ENCODE data around the gene CD300LG. TPM values are rescaled to one million over a fixed set of nuclear protein-coding genes. Genes with fewer than 3 reads are reported as not detected.

The CD300LG gene
- total RNA-seq, 1 experiment from 2014 or later: not detected

DNA sequence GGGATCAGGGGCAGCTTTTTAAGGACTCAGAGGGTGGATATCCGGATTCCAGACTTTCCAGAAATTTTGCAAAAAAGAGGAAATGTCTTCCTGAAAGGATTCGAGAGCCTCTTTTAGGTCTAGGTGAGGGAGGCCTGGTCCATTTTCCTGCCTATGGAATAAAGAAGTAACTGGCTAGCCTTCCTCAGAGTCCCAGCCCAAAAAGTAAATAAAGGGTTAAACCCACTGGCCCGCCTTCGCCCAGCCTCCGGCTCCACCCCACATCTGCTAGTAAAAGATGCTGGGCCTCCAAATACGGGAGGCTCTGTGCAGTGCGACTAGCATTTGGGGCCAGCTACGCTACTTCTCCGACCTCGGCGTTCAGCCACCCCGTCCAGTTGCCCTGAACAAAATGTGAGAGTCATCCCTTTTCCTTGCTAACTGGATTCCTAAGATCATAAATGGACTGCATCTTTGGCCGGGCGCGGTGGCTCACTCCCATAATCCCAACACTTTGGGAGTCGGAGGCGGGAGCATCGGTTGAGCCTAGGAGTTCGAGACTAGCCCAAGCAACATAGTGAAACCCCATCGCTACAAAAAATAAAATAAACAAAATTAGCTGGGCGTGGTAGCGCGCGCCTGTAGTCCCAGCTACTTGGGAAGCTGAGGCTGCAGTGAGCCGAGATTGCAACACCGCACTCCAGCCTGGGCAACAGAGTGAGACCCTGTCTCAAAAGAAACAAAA, 61.2 kb downstream of the CD300LG start:
- Histone ChIP-seq H3K4me3 (peak overlapping the region; percentile 55), H3K27ac (no peak overlapping the region), H3K4me1 (peaks cover 10% of the 10 kb centered on the region), H3K36me3 (no peaks in the 10 kb centered on the region), H3K27me3 (peaks cover 14% of the 10 kb centered on the region), H3K9me3 (replicated peaks) (no peaks in the 10 kb centered on the region)
- peak; percentile 81 to 86 for DNase-seq

DNA sequence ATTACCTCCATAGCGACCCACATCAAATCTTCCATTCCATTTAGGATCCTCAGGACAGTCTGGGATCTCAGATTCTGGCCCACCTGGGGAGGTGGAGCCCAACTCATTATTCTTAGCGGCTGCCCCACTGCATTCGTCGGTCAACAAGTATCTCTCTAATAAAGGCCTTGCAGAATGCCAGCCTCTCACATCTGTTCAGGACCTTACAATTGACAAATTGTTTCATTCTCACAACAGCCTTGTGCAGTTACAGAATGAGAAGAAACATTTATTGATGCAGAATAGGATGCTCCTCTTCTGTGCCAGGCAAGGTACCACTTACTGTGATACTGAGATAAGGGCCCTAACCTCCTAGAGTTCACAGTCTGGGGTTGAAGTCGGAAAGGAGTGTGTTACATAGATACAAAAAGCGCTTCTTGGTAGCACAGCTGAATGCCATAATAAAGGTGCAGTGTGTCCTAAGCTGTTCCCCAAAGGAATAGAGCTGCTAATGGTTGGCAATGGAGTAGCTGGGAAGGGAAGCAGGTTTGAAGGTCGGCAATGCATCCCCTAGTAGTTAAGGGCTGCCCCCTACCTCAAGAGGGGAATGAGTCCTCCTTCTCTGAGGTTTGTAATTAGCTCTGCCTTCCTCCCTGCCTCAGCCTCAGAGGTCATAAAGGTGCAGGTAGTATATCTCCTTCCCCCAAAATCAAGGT, 62.7 kb downstream of the CD300LG start:
- Histone ChIP-seq H3K9me3 (replicated peaks) (no peaks in the 10 kb centered on the region), H3K27me3 (peaks cover 26% of the 10 kb centered on the region), H3K4me1 (peaks cover 10% of the 10 kb centered on the region), H3K27ac (no peak overlapping the region), H3K4me3 (no peak overlapping the region), H3K36me3 (no peaks in the 10 kb centered on the region)
- DNase-seq: no peak

DNA sequence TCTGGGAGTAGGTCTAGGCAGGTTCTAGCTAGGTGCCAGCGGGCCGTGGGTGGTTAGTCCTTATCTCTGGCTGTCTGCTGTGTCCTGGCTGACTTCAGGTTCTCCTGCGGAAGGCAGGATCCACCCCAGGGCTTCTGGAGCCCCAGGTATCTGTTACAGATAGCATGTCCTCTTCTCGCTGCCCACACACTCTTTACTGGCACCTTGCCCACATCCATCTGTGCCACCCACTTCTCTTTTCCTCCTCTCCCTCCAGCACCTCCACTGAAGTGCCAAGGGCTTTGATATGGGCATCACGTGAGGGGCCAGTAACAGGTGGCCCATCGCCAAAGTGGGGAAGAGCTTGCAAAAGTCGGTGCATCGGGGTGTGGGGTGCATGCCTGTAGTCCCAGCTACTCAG, 64.9 kb downstream of the CD300LG start:
- Histone ChIP-seq H3K4me3 (no peak overlapping the region), H3K27me3 (peaks cover 33% of the 10 kb centered on the region), H3K36me3 (no peaks in the 10 kb centered on the region), H3K27ac (no peak overlapping the region), H3K9me3 (replicated peaks) (no peaks in the 10 kb centered on the region), H3K4me1 (no peaks in the 10 kb centered on the region)
- DNase-seq: no peak

DNA sequence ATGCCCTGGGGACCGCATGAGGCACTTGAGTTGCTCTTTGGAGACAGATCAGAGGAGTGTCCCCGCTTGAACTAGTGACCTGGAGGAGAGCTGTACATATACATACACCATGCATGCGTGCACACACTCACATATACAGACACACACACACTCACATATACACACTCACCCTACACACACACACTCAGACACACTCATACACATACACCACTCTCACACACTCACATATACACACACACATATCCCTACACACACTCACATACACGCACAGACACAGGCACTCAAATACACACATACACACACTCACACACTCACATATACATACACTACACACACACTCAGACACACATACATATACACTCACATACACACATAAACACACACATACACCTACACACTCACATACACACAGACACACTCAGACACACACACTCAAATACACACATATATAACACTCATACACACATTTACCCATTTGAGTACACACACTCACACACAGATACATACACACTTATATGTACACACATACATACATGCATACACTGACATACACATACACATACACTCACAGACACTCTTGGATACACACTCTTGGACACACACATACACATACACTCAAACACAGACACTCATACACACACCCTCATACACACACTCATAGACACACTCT, 65.8 kb downstream of the CD300LG start:
- no peak overlapping the region for H3K27ac ChIP-seq
- H3K36me3 ChIP-seq: no peaks in the 10 kb centered on the region
- H3K27me3 ChIP-seq: peaks cover 33% of the 10 kb centered on the region
- H3K4me3 ChIP-seq: no peak overlapping the region
- no peak for DNase-seq
- no peaks in the 10 kb centered on the region for H3K4me1 ChIP-seq
- H3K9me3 ChIP-seq (replicated peaks): no peaks in the 10 kb centered on the region

Other genes starting within 250 kb of the CD300LG start
- 44.6 and 44.7 TPM in 2 replicates for gene MEOX1, start 185.3 kb upstream of the CD300LG start, total RNA-seq (2014; rRNA removed; shearing (Covaris generic))
- not detected in 2 replicates for gene SOST, start 88.4 kb upstream of the CD300LG start, total RNA-seq (2014; rRNA removed; shearing (Covaris generic))
- 33.9 and 35.5 TPM in 2 replicates for gene DUSP3, start 68.2 kb upstream of the CD300LG start, total RNA-seq (2014; rRNA removed; shearing (Covaris generic))
- gene CFAP97D1, start 66.7 kb upstream of the CD300LG start, total RNA-seq (2014; rRNA removed; shearing (Covaris generic)): not detected in 2 replicates
- gene MPP3, start 14.0 kb upstream of the CD300LG start, total RNA-seq (2014; rRNA removed; shearing (Covaris generic)): 6.6 and 11.3 TPM in 2 replicates
- 16.3 and 17.4 TPM in 2 replicates for gene MPP2, start 60.4 kb downstream of the CD300LG start, total RNA-seq (2014; rRNA removed; shearing (Covaris generic))
- not detected in 2 replicates for gene PPY, start 95.3 kb downstream of the CD300LG start, total RNA-seq (2014; rRNA removed; shearing (Covaris generic))
- gene PYY, start 106.8 kb downstream of the CD300LG start, total RNA-seq (2014; rRNA removed; shearing (Covaris generic)): not detected in 2 replicates
- 1.9 and 2.4 TPM in 2 replicates for gene NAGS, start 157.4 kb downstream of the CD300LG start, total RNA-seq (2014; rRNA removed; shearing (Covaris generic))
- gene TMEM101, start 167.8 kb downstream of the CD300LG start, total RNA-seq (2014; rRNA removed; shearing (Covaris generic)): 35.3 and 39.8 TPM in 2 replicates
- 90.8 and 95.6 TPM in 2 replicates for gene LSM12, start 219.5 kb downstream of the CD300LG start, total RNA-seq (2014; rRNA removed; shearing (Covaris generic))
- gene G6PC3, start 223.6 kb downstream of the CD300LG start, total RNA-seq (2014; rRNA removed; shearing (Covaris generic)): 34.6 and 37.3 TPM in 2 replicates

Measured in SJCRH30 (cell line).